OCI-M1 (cell line): ENCODE data around the gene IBSP.
A peak's percentile ranks its signal among the peaks of the same experiment; 100 is the strongest.

Source experiments
- DNase-seq: peaks from one replicate; lab custom pipeline; 2025; lab: John Stamatoyannopoulos, UW

Gene IBSP

DNA sequence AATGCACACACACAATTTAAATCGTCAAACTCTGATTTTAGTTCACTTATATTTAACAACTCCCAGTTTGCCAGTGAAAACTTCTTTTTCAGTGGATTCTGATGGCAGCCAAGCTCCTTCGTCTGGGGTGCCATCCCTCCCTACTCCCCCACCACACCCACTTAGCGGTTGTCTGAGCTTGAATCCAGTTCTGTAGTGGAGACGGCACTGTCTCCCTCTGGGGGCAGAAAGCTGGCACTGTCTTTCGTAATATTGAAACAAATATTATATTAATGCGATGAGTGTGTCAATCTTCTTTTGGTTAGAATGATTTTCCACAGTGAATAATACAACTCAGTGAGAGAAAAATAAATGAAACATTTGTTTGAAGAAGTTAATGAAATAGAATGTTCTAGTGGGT lies 38.9 kb downstream of the IBSP start:
- DNase-seq = peak; percentile 50

DNA sequence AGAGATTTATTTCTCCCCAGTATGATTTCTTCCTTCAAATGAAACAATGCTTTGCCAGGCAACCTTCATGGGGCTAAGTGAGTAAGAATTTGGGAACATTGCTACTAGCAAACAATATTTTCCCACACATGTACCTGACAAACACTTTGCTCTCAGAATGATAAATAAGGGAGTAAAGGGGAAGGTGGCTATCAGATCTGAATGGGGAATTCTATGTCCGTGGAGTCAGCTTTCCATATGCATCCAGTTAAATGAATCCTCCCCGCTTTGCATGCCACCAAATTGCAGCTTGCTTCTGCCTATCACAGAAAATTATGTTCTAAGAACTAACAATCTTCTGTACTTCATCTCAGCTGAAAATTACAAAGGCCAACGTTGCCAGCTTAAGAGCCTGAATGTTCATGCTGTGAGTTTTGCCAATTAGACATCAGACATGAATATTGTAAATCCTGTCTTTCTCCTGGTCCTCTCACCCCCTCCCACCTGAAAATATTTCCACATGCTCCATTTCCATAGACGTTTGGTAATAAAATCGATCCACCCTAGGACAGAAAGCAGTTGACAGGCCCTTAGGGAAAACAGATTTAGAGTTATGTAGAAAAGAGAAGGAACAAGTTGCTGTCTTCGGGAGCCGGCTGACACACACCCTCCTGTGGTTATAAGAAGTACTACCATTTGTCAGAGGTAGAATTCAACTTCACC lies 39.7 kb downstream of the IBSP start:
- peak; percentile 54 for DNase-seq

DNA sequence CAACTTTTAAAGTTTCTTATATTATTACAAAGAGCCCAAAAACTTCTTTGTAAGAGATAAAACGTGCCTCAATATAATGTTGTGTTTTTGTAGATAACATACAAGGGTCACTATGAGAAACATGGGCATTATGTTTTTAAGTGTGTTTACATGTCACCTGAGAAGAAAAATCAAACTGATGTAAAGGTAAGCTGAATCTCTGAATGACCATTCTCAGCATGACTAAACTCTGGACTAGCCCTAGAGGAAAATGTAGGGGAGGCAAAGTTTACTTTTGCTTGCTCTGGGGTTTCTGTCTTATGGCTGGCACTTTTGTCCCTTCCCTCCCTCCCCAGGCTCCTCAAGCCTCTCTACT lies 40.2 kb downstream of the IBSP start:
- DNase-seq = no peak

DNA sequence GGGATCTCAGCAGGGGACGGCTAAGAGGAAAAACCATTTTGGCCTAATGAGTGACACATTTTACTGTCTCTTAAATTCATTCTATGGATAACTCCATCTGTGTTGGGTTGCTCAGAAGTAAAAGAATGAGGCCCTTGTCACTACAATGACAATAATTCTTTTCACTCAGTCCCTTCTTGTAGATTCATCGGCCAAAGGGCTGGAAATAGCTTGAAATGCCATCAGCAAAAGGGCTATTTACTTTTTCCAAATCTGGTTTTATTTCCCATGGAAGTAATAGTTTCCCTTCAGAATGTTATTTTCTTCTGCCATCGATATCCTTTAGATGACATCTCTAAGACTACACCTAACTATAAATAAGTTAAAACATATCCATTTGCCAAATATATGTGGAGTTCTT lies 40.8 kb downstream of the IBSP start:
- DNase-seq = no peak

- DNase-seq = peak; percentile 44
These were observed 44.6 kb downstream of the IBSP start for GRCh38 chr4:87843936-87844335.

DNA sequence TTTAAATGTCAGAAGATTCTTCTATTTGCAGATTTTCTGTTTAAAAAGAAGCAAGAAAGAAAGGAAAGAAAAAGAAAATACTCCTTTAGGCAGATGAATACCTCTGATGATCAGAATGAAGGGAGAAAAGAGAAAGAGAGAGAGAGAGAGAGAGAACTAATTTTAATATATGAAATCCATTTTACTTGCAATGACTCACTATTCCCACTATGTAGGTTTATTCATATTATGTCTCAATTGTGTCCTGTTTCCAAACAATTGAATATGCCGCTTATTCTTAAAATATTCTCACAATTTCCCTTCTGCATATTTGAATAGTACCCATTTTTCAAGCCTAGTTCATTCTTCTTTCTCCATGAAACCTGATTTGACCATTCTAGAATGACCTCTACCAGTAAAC lies 45.1 kb downstream of the IBSP start:
- no peak for DNase-seq

DNA sequence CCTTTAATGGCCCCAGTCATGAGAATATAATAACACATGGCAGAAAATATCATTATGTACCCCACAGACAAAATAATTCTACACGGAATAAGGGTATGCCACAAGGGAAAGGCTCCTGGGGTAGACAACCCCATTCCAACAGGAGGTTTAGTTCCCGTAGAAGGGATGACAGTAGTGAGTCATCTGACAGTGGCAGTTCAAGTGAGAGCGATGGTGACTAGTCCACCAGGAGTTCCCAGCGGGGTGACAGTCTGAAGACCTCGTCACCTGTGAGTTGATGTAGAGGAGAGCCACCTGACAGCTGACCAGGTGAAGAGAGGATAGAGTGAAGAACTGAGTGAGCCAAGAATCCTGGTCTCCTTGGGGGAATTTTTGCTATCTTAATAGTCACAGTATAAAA lies 46.9 kb downstream of the IBSP start:
- no peak for DNase-seq

DNA sequence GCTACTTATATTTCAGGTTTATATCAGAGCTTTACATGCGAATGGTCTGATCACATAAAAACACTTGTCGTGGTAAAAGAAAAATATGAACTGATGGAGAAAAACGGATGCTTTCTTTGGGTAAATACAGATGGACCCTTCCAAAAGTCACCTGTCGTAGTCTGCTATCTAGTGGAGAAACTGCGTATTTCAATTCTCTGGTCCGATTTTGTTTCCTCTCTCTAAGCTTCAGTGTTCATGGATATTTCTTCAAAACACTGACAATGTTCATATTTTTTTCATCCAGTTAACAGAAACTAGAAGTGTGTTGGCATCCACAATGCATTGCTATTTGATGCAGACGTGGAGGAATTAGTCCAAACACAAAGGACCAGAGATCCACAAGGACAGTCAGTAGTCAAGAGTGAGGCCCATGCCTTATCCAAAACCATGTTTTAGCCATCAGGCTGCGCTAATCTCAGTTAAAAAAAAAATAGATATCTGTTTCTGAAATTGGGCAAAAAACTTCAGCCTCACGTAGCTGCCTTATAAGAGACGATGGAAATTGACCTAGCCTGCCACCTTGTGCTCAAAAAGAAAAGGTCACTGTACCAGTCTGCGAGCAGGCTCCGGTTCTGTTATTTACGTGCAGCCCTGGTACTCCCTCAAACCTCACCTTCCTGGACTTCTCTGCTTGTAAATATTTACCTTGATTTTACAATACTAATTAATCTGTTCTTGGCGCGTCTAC lies 49.4 kb downstream of the IBSP start:
- DNase-seq = peak; percentile 78

- peak; percentile 78 for DNase-seq
These were observed 50.3 kb downstream of the IBSP start for GRCh38 chr4:87849612-87850011.

DNA sequence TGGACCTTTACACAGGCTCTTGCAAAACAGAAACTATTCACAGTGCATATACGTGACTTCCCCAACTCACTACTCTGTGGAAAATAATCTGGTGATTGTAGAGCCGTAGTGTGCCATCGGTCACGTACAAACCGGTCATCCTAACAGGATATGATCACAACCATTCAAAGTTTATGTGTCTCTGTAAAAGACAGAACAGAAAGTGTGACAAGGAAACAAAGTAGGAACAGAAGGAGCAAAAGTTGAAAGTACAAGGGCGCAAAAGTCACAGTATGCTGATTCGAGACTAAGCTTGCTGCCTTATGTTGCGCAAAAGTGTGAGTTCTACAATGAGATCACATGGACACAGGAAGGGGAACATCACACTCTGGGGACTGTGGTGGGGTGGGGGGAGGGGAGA lies 52.0 kb downstream of the IBSP start:
- DNase-seq = no peak

DNA sequence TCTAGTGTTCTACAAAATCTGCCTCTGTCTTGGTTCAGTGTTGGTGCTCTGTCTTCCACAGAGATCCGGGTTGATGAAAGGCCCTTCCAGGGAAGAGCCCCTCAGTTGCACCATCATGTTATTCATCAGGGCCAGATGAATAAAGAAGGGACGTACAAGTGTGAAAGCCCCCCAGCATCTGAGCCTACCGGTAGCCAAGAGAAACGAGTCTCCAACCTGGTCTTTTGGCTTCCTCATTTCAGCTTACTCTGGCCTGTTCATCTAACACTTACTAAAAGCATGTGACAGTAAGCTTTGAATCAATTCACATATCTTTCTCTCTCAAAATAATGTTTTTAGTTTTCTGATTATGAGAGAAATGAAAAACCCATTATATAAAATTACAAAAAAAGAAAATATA lies 52.6 kb downstream of the IBSP start:
- DNase-seq = no peak

DNA sequence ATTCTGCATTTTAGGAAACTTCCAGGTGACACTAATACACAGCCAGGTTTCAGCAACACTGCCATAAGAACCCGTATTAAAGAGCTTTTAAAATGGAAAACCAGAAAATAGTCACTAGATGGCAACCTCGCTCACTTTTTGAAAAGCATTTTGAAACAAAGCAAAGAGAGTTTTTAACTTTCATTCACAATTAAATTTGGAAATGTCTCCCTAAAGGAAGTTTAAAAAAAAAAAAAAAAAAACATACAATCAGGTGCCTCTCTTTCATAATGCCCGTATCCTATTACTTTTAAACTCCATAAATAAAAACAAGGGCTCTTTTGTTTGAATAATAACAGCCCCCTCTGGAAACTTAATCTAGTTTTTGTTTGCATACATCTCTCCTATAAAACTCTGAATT lies 53.8 kb downstream of the IBSP start:
- DNase-seq = peak; percentile 78

GRCh38 chr4:87853891-87854290 lies 54.5 kb downstream of the IBSP start:
- no peak for DNase-seq

GRCh38 chr4:87855559-87855958 lies 56.2 kb downstream of the IBSP start:
- DNase-seq = no peak

GRCh38 chr4:87856816-87857215 lies 57.5 kb downstream of the IBSP start:
- DNase-seq = no peak

- DNase-seq = no peak
These were observed 58.4 kb downstream of the IBSP start for GRCh38 chr4:87857789-87858188.
